Esophagus muscularis mucosa (tissue), 4 donors: ENCODE measurements around the gene CDHR4.

ENCODE experiments used
- CTCF ChIP-seq, 3 experiments: fragments of 200-600 bp in 2 of 3; fragments of 450-650 bp in 1 of 3; sonication (generic) in 2 of 3; IDR thresholded peaks; one replicate each; pipeline ENCODE4 v1.5.1; 2017 to 2019; ENCODE audit warnings: antibody characterized with exemption in 3 of 3, mild to moderate bottlenecking in 2 of 3, moderate library complexity in 1 of 3
- EP300 ChIP-seq: sonication (generic); formaldehyde crosslinking; IDR thresholded peaks from one replicate; pipeline ENCODE4 v1.6.1; 2017; ENCODE audit warnings: antibody characterized with exemption
- POLR2A ChIP-seq: fragments of 450-650 bp; IDR thresholded peaks from one replicate; pipeline ENCODE4 v1.6.1; 2017; ENCODE audit warnings: antibody characterized with exemption, moderate library complexity, mild to moderate bottlenecking, low read depth

DNA sequence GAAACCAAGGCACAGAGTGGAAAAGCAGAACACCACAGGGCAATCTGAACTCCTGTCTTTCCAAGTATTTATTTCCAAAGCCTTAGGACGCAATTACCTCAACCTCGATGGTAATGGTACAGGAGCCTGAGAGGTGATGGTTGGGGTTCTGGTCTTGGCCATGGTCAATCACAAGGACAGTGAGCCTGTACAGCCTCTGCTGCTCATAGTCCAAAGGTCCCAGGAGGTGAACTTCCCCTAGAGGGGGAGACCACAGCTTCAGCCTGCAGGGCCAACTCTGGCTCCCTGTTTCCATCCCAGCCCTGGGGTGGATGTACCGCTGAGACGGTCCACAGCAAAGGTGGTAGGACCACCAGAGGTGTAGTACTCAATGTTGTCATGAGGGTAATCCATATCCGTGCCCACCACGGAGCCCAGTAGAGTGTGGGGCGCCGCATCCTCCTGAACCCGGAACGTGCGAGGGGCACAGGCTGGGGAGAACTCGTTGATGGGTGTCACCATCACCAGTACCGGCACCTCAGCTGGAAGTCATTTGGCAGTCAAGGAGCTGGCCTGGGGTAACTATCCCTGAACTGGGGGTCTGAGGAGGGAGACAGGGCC, 6.1 kb downstream of the CDHR4 start:
- TF ChIP-seq POLR2A (no peak), CTCF (IDR thresholded peaks at IDR 0.05) (no peak), EP300 (no peak)
